Activated CD8-positive, alpha-beta memory T cell treated with anti-CD3 and anti-CD28 coated beads for 36 hours (primary cell): Measurements from ENCODE around the gene NACA2. TPM values are rescaled to one million over a fixed set of nuclear protein-coding genes. Genes with fewer than 3 reads are reported as not detected.
"Not testable (repeated sequence)": the region's sequence is repeated elsewhere in the genome, so short reads cannot be mapped to it uniquely, and the experiment has no call there.

Experiments
- CTCF ChIA-PET: fragments of 350-600 bp; sonication (Branson Sonifier 250); formaldehyde crosslinking; loops from one replicate; lab custom pipeline; 2021; ENCODE audit warnings: antibody characterized with exemption; lab: Charles Lee
- POLR2A ChIA-PET: fragments of 350-600 bp; sonication (Branson Sonifier 250); formaldehyde crosslinking; loops from one replicate; lab custom pipeline; 2021; ENCODE audit warnings: antibody characterized with exemption; lab: Charles Lee
- total RNA-seq, 2 experiments: library from RNA; stranded (reverse); gene quantifications; one replicate each; pipeline ENCODE4 v1.2.3, GENCODE V29; 2021

The NACA2 gene
- total RNA-seq, 2 experiments from 2014 or later = not detected

- POLR2A ChIA-PET = no interaction called here
- CTCF ChIA-PET = no interaction called here
Observed at GRCh38 chr17:61583242-61583641, 7.8 kb downstream of the NACA2 start.

GRCh38 chr17:61582593-61582992 is 8.4 kb downstream of the NACA2 start:
- CTCF ChIA-PET = no interaction called here
- POLR2A ChIA-PET = no interaction called here

GRCh38 chr17:61581611-61582349 is 9.2 kb downstream of the NACA2 start:
- CTCF ChIA-PET = no interaction called here
- POLR2A ChIA-PET = no interaction called here

- CTCF ChIA-PET = interaction anchor here (1.0 kb wide), 1 partner anchor 168 kb away, joined by 3 read pairs; no protein-coding TSS in a partner anchor
- POLR2A ChIA-PET = no interaction called here
Observed at GRCh38 chr17:61580502-61580901, 10.5 kb downstream of the NACA2 start.

- ChIA-PET POLR2A (no interaction called here), CTCF (interaction anchor here (1.0 kb wide), 1 partner anchor 168 kb away, joined by 3 read pairs; no protein-coding TSS in a partner anchor)
Observed at GRCh38 chr17:61579961-61580360, 11.1 kb downstream of the NACA2 start.

GRCh38 chr17:61579347-61579746 is 11.7 kb downstream of the NACA2 start:
- CTCF ChIA-PET = no interaction called here

GRCh38 chr17:61578645-61579044 is 12.4 kb downstream of the NACA2 start:
- ChIA-PET POLR2A (no interaction called here), CTCF (no interaction called here)

More at GRCh38 chr17:61579347-61579746, 11.7 kb downstream of the NACA2 start:
- POLR2A ChIA-PET = no interaction called here

- CTCF ChIA-PET = no interaction called here
- POLR2A ChIA-PET = no interaction called here
Observed at GRCh38 chr17:61575983-61576382, 15.0 kb downstream of the NACA2 start.

- ChIA-PET CTCF (no interaction called here), POLR2A (no interaction called here)
Observed at GRCh38 chr17:61575352-61575975, 15.6 kb downstream of the NACA2 start.

GRCh38 chr17:61574542-61575351 is 16.3 kb downstream of the NACA2 start:
- ChIA-PET POLR2A (no interaction called here), CTCF (interaction anchor here (0.9 kb wide), 1 partner anchor 163 kb away, joined by 3 read pairs; no protein-coding TSS in a partner anchor)

- POLR2A ChIA-PET, CTCF ChIA-PET: not testable (repeated sequence)
Observed at GRCh38 chr17:61572547-61572946, 18.5 kb downstream of the NACA2 start.

- ChIA-PET POLR2A (no interaction called here), CTCF (no interaction called here)
Observed at GRCh38 chr17:61571624-61572023, 19.4 kb downstream of the NACA2 start.

GRCh38 chr17:61570118-61570517 is 20.9 kb downstream of the NACA2 start:
- POLR2A ChIA-PET = no interaction called here
- CTCF ChIA-PET = no interaction called here

- CTCF ChIA-PET, POLR2A ChIA-PET: not testable (repeated sequence)
Observed at GRCh38 chr17:61569525-61569924, 21.5 kb downstream of the NACA2 start.

- POLR2A ChIA-PET = no interaction called here
- CTCF ChIA-PET = no interaction called here
Observed at GRCh38 chr17:61568219-61569072, 22.6 kb downstream of the NACA2 start.

- ChIA-PET CTCF (no interaction called here), POLR2A (no interaction called here)
Observed at GRCh38 chr17:61567045-61567802, 23.8 kb downstream of the NACA2 start.

- CTCF ChIA-PET, POLR2A ChIA-PET: not testable (repeated sequence)
Observed at GRCh38 chr17:61566448-61566847, 24.6 kb downstream of the NACA2 start.

- CTCF ChIA-PET, POLR2A ChIA-PET: not testable (repeated sequence)
Observed at GRCh38 chr17:61565850-61566249, 25.2 kb downstream of the NACA2 start.
